BJ (cell line): ENCODE measurements around the gene CDH8. TPM values are rescaled to one million over a fixed set of nuclear protein-coding genes. Genes with fewer than 3 reads are reported as not detected.

Experiments used
- CTCF ChIA-PET: fragments of 350-600 bp; formaldehyde crosslinking; extraction: SDS; loops from one replicate; lab custom pipeline; 2021; ENCODE audit warnings: antibody characterized with exemption, inconsistent platforms; lab: Yijun Ruan, JAX
- POLR2A ChIA-PET: fragments of 300-600 bp; sonication (Branson Sonifier 250); formaldehyde crosslinking; extraction: SDS; loops from one replicate; lab custom pipeline; 2021; ENCODE audit warnings: antibody characterized with exemption; lab: Charles Lee
- DNase-seq: peaks from one replicate; pipeline ENCODE4 v3.0.0-alpha.2; 2011; ENCODE audit warnings: low read depth
- H3K27me3 ChIP-seq: 2 replicates; pipeline ENCODE4 v1.6.0; 2011; ENCODE audit warnings: low read length; ENCODE audit not compliant: control insufficient read depth, insufficient read depth
- H3K36me3 ChIP-seq: 2 replicates; pipeline ENCODE4 v1.5.1; 2011; ENCODE audit warnings: low read length; ENCODE audit not compliant: control insufficient read depth, insufficient read depth
- H3K4me3 ChIP-seq: 2 replicates; pipeline ENCODE4 v1.5.1; 2011; ENCODE audit warnings: low read depth, mild to moderate bottlenecking, control low read depth, low read length
- polyA plus RNA-seq: library from polyadenylated mRNA; depleted of rRNA; stranded (reverse); fragments of >200 nt; gene quantifications from 2 replicates; pipeline ENCODE4 v1.2.3, GENCODE V29; 2011
- TF ChIP-seq, protein P1 (sequence below): IDR thresholded peaks from 2 replicates; pipeline ENCODE4 v1.5.1; 2011; ENCODE audit warnings: low read depth, mild to moderate bottlenecking, control low read depth, inconsistent platforms, low read length, moderate library complexity; ENCODE audit not compliant: insufficient read depth

Gene CDH8
- polyA plus RNA-seq, 1 experiment = 0.13 TPM

DNA sequence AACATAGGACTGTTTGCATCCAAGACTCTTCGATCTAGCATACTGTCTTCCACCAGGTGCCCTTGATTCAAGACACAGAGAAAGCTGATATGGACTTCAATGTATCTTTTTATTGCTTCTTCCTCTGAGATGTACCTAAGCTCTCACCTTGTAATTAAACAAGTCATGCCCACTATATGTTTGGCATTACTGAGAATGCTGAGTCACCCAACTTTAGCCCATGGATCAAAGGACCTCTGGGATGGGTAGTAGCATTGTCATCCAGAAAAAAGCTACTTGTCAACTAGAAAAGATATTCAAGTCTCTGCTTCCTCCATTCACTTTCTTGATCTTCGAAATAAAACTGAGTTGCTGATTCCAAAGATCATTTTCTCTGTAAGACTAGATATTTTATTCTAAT lies 37.8 kb downstream of the CDH8 start:
- H3K36me3 ChIP-seq = no peaks in the 10 kb centered on the region
- CTCF ChIA-PET = no interaction called here
- POLR2A ChIA-PET = no interaction called here
- TF ChIP-seq, protein P1, sequence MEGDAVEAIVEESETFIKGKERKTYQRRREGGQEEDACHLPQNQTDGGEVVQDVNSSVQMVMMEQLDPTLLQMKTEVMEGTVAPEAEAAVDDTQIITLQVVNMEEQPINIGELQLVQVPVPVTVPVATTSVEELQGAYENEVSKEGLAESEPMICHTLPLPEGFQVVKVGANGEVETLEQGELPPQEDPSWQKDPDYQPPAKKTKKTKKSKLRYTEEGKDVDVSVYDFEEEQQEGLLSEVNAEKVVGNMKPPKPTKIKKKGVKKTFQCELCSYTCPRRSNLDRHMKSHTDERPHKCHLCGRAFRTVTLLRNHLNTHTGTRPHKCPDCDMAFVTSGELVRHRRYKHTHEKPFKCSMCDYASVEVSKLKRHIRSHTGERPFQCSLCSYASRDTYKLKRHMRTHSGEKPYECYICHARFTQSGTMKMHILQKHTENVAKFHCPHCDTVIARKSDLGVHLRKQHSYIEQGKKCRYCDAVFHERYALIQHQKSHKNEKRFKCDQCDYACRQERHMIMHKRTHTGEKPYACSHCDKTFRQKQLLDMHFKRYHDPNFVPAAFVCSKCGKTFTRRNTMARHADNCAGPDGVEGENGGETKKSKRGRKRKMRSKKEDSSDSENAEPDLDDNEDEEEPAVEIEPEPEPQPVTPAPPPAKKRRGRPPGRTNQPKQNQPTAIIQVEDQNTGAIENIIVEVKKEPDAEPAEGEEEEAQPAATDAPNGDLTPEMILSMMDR = no peak
- H3K4me3 ChIP-seq = no peak overlapping the region
- DNase-seq = no peak
- H3K27me3 ChIP-seq = no peaks in the 10 kb centered on the region

DNA sequence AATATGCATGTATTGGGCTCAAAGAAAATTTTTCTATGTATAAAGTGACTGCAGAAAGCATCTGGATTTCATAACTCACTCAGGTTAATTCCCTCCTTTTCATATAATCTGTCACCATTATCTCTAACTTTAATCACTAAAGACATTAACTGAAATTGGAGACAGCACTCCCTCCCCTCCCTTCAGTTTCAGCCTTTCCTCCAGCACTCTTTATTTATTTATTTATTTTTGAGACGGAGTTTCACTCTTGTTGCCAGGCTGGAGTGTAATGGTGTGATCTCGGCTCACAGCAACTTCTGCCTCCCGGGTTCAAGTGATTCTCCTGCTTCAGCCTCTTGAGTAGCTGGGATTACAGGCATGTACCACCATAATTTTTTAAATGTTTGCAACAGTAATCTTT lies 43.1 kb downstream of the CDH8 start:
- Histone ChIP-seq H3K36me3 (no peaks in the 10 kb centered on the region), H3K27me3 (no peaks in the 10 kb centered on the region), H3K4me3 (no peak overlapping the region)
- CTCF ChIA-PET = no interaction called here
- POLR2A ChIA-PET = no interaction called here
- TF ChIP-seq, protein P1 = no peak
- DNase-seq = no peak

DNA sequence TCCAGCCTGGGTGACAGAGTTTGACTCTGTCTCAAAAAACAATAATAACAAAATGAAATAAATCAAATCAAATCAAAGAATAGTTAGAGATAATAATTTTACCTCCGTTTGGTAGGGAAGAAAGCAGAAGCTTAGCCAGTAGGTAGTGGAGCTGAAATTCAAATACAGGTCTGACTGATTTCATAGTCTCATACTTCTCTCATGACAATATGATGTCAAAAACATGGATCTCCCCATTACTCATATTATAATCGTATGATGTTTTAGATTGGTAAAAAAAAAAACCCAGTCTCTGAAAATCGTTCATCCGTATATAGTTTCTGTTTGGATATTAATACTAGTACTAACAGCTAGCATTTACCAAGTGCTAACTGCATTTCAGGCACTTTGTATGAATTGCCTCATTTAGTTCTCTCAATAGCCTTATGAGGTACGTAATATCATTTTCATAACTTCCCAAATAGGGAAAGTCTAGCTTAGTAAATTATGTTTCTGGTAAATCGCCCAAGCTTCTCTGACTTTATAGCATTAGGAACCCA lies 48.7 kb downstream of the CDH8 start:
- no peak for DNase-seq
- no peaks in the 10 kb centered on the region for H3K27me3 ChIP-seq
- no peaks in the 10 kb centered on the region for H3K36me3 ChIP-seq
- POLR2A ChIA-PET = no interaction called here
- CTCF ChIA-PET = no interaction called here
- no peak overlapping the region for H3K4me3 ChIP-seq
- TF ChIP-seq, protein P1 = no peak

DNA sequence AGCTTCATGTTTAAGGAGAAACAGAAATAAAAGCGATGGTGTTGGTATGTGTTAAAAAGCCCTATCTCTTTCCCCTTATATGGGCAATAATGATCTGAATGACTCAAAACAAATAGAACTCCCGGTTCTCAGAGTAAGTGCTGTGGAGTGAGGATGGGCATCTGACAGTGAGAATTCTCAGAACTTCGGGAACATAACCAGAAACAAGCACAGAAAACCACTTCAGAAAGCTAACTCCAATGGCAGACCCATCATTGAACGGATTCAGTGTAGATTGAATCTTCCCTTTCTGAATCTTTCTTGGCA lies 67.2 kb downstream of the CDH8 start:
- H3K27me3 ChIP-seq = no peaks in the 10 kb centered on the region
- no peak overlapping the region for H3K4me3 ChIP-seq
- TF ChIP-seq, protein P1 = no peak
- CTCF ChIA-PET = no interaction called here
- no peaks in the 10 kb centered on the region for H3K36me3 ChIP-seq
- DNase-seq = no peak
- POLR2A ChIA-PET = no interaction called here

DNA sequence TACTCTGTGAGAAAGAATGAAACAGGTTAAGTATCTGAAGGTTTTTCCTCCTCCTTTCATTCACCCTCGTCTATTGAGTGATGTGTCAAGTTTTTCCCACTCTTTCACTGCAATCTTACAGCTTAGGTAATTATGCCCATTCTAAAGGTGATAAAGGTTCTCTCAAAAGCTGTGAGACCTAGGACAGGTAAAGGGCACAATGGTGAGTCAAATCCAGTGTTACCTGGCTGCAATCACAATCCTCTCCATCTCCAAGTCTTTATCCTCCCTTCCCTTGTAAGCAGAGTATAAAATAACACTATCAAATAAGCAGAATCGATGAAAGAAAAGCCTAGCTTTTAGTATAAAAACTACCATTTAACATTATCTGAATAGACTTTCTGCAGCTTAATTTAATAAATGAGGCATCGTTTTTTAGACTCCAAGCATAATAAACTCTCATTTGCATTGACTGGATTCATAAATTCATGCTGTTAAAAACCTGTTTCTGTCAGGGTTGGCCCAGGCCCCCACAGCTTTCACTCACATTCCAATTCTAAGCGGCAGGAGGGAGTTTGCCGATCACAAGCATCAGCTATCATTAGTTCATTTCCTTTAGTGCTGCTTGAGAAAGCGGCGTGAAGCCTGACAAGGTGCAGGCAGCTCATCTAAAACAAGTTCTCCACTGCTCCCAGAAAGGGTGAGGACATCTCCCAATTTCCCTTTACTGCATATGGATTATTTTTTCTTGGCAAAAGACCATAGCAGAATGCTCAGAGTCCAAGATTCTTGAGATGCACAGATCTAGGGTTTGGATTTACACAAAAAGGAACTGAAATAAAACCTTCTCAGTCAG lies 67.8 kb downstream of the CDH8 start:
- DNase-seq = no peak
- Histone ChIP-seq H3K4me3 (no peak overlapping the region), H3K36me3 (no peaks in the 10 kb centered on the region), H3K27me3 (no peaks in the 10 kb centered on the region)
- TF ChIP-seq, protein P1 = no peak
- ChIA-PET CTCF (no interaction called here), POLR2A (no interaction called here)
